NOMO-1 (cell line): Measurements from ENCODE around the gene OAF.
"Not testable (repeated sequence)": the region's sequence is repeated elsewhere in the genome, so short reads cannot be mapped to it uniquely, and the experiment has no call there.

Experiments
- DNase-seq, 2 experiments: peaks; one replicate each; lab custom pipeline; 2025; ENCODE audit not compliant: unreplicated experiment in 2 of 2; lab: John Stamatoyannopoulos, UW

The OAF gene

GRCh38 chr11:120238968-120239620 is 28.3 kb downstream of the OAF start:
- DNase-seq: no peak

DNA sequence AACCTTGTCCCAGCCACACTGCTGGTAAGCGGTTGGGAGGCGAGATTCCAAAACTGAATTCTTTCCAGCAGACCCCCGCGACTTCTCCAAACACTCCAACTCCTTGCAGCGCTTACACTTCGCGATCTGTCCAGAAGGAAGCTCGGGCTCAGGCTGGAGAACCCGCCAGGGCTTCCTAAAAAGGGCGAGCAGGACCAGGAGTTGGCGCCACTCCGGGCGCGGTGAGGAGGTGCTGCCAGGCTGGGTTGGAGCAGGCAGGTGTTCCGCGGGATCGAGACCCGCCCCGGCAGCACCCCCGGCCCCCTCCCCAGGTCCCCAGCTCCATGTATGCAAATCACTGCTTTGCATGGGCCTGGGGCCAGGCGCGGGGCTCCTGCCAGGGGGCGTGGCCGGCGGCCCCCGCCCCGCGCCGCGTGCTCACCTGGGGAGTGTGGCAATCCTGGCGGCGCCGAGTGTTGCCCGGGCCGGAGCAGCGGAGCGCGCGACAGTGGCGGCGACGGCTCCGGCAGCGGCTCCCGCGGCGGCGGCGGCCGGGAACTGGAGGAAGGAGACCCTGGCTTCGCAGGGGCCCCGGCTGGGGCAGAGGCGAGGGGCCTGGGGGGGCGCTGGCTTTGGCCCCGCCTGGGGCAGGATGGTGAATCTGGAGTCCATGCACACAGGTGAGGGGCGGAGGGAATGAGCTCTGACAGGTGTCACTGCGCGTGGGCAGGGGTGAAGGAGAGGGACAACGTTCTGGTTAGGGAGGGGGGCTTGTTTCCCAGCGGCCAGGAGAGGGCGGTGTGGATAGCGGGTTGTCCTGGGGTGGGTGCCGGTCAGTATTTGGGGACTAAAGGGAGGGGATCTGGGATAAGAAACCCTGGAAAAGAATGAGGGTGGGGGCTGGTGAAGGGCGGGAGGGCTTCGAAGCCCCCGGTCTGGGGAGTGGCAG is 29.1 kb downstream of the OAF start, which contains the start of gene POU2F3:
POU2F3 (plus strand) TSS at position 428 of the 928 bp plus-strand sequence; CDS start at position 632, 204 bp downstream.
- DNase-seq: no peak

- no peak for DNase-seq
Observed at GRCh38 chr11:120240866-120241265, 30.0 kb downstream of the OAF start.

GRCh38 chr11:120241277-120241676 is 30.4 kb downstream of the OAF start:
- no peak for DNase-seq

DNA sequence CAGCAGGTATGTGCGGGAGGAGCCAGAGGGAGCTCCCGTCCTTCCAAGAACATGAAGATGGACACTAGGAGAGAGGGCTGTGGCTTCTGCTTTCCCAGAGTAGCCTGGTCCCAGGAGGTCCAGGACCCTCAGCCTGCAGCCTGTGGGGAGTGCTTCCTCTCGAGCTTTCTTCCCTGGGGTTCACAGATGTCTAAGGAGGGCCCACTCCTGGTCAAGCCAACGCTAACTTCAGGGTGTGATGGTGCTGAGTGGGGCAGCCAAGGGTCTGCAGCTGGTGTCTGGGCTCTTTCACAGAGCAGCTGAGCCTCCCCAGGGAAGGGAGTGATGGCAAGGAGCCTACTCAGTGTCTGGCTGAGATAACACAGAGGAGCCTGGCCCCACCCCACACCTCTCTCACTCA is 32.4 kb downstream of the OAF start:
- DNase-seq: no peak

DNA sequence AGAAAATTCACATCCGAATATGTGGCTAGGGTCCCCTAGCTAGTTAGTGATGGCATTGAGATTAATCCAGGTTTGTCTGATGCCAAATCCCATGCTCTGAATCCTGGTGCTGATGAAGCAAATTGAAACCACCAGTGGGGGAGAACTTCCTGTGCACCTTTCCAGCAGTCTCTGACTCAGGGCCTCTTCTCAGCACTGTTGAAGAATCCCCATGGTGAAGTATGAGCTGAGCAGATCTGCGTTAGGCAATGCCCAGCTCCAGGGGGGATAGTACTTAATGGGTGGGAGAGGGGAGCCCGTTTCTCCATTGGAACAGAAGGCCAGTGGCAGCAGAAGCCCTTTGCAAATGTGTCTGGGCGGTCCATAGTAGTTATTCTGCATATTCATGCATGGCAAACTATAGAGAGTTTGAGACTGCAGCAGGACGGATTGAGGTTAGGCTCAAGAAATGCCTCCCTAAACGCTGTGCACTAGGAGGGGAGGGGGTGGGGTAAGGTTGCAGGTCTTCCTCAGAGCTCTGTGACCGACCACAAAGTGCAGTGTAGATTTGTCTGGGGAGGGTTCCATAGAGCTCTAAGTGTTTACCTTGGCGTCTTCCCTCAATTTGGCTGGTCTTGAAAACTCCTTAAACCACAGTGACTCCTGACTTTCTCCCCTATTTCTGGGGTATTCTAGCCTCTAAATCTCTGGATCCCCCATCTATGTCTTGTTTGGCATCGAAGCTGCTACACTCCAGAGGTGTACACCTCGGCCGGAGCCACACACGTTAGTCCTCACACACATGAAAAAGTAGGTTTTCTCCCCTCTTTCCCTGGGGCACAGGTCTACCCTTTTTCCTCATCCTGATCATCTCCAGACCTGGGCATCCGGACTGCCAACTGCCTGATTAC is 33.9 kb downstream of the OAF start:
- DNase-seq: no peak

DNA sequence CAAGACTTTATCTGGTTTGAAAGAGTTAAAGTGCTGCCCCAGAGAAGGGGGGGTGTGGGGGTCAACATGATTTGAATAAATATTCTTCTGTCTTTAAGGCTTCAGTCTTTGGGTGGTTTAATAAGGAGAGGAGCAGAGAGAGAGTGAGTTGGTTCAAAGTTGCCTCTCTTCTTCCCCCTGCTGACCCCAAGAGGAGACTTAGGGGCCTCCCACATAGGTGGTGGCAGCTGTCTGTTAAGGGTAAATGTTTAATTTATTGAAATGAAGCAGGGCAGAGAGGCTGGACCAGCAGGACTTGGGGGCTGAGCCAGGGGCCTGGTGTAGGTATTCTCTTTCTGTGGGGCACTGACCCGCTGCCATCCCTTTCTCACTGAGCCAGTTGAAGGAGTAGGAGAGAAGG is 34.6 kb downstream of the OAF start:
- no peak for DNase-seq

DNA sequence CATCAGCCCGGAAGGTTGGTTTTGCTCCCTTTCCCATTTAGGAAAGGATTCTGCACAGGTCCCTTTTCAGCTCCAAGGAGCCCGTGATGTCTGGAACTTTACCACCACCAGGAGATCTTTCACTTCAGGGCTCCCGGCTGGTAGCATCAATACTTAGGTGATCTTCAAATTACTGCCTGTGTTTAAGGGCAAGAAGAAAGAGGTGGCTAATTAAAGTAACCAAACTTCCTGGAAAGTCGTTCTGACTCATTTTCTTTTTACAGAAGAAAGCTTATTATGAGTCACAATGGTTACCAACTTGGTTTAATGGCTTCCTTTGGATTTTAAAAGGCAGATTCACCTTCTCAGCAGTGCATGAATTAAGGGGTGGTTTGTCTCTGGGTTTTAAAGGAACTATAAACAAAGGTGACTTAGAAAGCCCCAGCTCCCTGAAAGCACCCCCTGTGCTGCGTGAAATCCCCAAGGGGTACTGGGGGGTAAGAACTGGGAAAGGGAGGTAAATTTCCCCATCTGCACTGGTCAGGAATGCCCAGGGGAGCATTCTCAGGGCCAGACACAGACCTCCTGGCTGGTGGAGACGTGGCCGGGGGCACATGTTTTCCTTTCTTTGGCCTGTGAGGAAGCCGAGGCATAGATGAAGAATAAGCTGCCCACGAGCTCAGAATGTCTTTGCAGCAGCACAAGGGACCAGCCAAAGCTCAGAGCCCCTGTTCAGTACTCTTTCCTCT is 37.9 kb downstream of the OAF start:
- DNase-seq: peak in 1 of 2 experiments; percentile 86

- peak in 1 of 2 experiments; percentile 7 for DNase-seq
Observed at GRCh38 chr11:120249279-120250262, 38.7 kb downstream of the OAF start.

GRCh38 chr11:120253377-120253776 is 42.5 kb downstream of the OAF start:
- DNase-seq: not testable (repeated sequence)

GRCh38 chr11:120254788-120255518 is 44.1 kb downstream of the OAF start:
- no peak for DNase-seq

- DNase-seq: no peak
Observed at GRCh38 chr11:120255519-120255866, 44.7 kb downstream of the OAF start.

- DNase-seq: no peak
Observed at GRCh38 chr11:120256178-120256577, 45.3 kb downstream of the OAF start.

- no peak for DNase-seq
Observed at GRCh38 chr11:120256779-120257178, 45.9 kb downstream of the OAF start.

DNA sequence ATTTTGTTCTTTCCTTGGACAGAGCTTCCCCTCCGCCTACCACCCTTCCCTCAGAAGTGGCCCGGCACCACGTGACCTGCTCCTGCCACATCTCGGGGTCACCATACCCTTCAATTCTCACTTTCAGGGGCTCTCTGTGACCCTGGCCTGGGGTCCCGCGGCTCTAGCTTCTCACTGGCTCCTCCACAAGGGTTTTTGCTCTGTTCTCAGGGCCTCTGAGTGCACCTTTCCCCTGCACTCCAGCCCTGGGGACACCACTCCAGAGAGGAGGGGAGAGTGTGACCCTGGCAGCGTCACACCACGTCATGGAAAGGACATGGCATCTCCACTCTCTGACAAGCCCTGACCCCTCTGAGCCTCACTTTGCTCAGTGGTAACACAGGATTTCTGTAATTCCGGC is 46.5 kb downstream of the OAF start:
- DNase-seq: no peak

DNA sequence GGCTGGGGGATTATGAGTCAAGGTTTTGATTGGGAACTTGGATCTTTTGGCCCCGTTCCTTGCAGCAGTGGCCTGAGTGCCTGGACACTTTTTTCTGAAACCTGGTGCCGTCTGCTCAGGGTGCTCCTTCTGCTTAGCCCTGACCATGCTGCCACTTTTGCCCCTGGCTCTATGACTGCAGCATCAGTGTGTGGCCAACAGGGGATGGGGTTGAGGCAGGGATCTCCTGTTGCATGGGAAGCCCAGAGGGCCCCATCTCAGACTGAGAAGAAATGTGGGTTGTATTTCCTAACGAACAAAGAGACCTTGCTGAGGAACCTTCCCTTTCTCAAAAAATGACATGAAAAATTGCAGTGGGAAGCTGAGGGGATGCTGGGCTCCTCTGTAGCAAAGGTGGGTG is 47.8 kb downstream of the OAF start:
- no peak for DNase-seq

GRCh38 chr11:120259241-120259640 is 48.4 kb downstream of the OAF start:
- no peak for DNase-seq

- DNase-seq: no peak
Observed at GRCh38 chr11:120259988-120260565, 49.2 kb downstream of the OAF start.
